Brain microvascular endothelial cell (primary cell): ENCODE results near the gene LRRC47.
A peak's percentile ranks its signal among the peaks of the same experiment; 100 is the strongest.

ENCODE experiments used
- DNase-seq: peaks from one replicate; pipeline ENCODE4 v3.0.0-alpha.2; 2020
- H3K27ac ChIP-seq: fragments of 250-450 bp; sonication (Bioruptor Pico); 2 replicates; pipeline ENCODE4 v1.5.1; 2020; ENCODE audit warnings: mild to moderate bottlenecking, moderate library complexity
- H3K27me3 ChIP-seq: fragments of 250-450 bp; sonication (Bioruptor Pico); replicated peaks from 2 replicates; pipeline ENCODE4 v1.5.1; 2020; ENCODE audit warnings: mild to moderate bottlenecking
- H3K36me3 ChIP-seq: fragments of 250-450 bp; sonication (Bioruptor Pico); replicated peaks from 2 replicates; pipeline ENCODE4 v1.5.1; 2020; ENCODE audit warnings: mild to moderate bottlenecking
- H3K4me3 ChIP-seq: 2 replicates; pipeline ENCODE4 v1.5.1; 2011; ENCODE audit warnings: low read depth, mild to moderate bottlenecking, control low read depth, low read length, moderate library complexity
- in situ Hi-C: cut with HindIII; loops from 2 replicates; pipeline ENCODE4 v1.10.0; 2017; ENCODE audit warnings: low sequenced_read_pairs, low pct_ligation_motif_present
- TF ChIP-seq, protein P1 (sequence below): IDR thresholded peaks from 2 replicates; pipeline ENCODE4 v1.5.1; 2011; ENCODE audit warnings: low read depth, mild to moderate bottlenecking, moderate library complexity, low read length, control low read depth, inconsistent platforms; ENCODE audit errors: missing control alignments

Gene LRRC47

DNA sequence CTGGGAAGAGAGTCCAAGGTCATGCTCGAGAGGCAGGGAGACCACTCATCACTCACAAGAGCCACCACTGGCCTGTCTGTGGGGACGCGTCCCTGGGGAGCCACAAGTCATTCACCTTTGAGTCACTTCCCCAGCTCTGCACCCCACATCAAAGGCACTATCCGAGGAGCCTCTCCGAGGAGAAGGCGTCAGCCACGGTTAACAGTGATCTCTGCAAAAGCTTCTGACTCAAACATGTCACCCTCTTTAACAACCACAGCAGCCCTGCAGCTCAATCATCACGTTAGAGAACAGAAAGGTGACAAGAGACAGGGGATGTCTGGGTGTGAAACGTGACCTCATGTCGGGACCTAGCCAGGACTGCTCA is 9.0 kb downstream of the LRRC47 start:
- Histone ChIP-seq H3K27ac (no peak overlapping the region), H3K36me3 (peaks cover 43% of the 10 kb centered on the region), H3K27me3 (no peaks in the 10 kb centered on the region), H3K4me3 (no peak overlapping the region)
- in situ Hi-C loops, result no loop called here
- TF ChIP-seq, protein P1, sequence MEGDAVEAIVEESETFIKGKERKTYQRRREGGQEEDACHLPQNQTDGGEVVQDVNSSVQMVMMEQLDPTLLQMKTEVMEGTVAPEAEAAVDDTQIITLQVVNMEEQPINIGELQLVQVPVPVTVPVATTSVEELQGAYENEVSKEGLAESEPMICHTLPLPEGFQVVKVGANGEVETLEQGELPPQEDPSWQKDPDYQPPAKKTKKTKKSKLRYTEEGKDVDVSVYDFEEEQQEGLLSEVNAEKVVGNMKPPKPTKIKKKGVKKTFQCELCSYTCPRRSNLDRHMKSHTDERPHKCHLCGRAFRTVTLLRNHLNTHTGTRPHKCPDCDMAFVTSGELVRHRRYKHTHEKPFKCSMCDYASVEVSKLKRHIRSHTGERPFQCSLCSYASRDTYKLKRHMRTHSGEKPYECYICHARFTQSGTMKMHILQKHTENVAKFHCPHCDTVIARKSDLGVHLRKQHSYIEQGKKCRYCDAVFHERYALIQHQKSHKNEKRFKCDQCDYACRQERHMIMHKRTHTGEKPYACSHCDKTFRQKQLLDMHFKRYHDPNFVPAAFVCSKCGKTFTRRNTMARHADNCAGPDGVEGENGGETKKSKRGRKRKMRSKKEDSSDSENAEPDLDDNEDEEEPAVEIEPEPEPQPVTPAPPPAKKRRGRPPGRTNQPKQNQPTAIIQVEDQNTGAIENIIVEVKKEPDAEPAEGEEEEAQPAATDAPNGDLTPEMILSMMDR, result no peak
- DNase-seq, result no peak

DNA sequence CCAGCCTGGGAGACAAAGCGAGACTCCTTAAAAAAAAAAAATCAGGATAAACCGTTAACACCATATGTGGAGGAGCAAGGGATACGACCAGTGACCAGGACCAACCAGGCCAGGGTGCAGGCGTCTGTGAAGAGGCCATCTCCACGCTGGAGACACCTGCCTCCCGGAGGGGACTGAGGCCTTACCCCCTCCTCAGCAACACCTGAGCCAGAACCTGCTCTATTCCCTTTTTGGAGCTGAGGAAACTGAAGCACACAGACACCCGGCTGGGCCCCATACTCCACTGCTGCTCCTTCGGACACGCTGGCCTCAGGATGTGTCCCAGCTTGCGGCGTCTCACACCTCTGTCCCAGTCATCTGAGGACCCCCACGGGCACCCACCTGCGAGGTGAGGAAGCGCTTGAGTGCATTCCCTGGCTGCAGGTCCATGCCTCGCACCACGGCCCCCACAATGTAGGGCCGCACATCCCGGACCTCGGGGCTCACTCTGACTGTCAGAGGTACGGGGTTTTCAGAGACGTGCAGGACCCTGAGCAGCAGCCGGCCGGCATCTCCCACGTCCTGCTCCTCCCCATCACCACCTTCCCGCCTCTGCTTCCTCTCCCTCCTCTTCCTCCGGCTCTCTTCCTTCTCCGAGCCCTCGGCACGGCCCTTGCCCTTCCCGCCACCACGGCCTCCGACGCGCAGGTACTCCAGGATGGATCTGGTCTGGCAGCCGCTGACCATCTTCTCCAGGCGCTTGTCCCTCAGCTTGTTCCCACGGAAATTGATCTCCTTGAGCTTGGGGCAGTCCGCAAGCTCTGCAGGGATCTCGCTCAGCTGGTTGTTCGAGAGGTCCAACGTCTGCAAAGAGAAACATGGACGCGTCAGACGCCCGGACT is 9.6 kb downstream of the LRRC47 start:
- DNase-seq, result no peak
- in situ Hi-C loops, result no loop called here
- H3K27me3 ChIP-seq, result no peaks in the 10 kb centered on the region
- TF ChIP-seq, protein P1, result no peak
- H3K4me3 ChIP-seq, result no peak overlapping the region
- no peak overlapping the region for H3K27ac ChIP-seq
- H3K36me3 ChIP-seq, result peaks cover 44% of the 10 kb centered on the region

DNA sequence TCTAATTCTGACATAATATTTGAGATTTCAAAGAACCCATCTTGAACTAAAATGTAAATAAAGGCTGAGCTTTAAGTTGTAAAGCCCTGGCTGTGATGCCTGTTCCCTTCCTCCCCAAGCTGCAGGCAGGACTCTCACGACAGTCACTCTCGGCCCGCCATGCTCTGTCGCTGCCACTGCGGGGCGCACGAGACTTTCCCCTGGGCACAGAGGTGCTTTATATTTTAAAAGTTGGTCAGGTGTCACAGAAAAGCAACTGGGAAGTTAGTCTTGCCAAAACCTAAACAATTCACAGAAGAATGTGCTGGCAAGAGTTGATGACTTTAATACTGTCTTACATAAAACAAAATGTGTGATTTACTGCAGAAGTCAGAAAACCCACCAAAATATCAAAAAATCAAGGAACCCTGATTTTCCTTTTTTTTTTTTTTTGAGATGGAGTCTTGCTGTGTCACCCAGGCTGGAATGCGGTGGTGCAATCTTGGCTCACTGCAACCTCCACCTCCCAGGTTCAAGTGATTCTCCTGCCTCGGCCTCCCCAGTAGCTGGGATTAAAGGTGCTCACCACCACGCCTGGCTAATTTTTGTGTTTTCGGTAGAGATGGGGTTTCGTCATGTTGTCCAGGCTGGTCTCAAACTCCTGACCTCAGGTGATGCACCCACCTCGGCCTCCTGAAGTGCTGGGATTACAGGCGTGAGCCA is 10.7 kb downstream of the LRRC47 start:
- in situ Hi-C loops, result no loop called here
- H3K4me3 ChIP-seq, result no peak overlapping the region
- no peak for DNase-seq
- TF ChIP-seq, protein P1, result peak; percentile 53
- H3K36me3 ChIP-seq, result peaks cover 54% of the 10 kb centered on the region
- H3K27me3 ChIP-seq, result no peaks in the 10 kb centered on the region
- H3K27ac ChIP-seq, result no peak overlapping the region

DNA sequence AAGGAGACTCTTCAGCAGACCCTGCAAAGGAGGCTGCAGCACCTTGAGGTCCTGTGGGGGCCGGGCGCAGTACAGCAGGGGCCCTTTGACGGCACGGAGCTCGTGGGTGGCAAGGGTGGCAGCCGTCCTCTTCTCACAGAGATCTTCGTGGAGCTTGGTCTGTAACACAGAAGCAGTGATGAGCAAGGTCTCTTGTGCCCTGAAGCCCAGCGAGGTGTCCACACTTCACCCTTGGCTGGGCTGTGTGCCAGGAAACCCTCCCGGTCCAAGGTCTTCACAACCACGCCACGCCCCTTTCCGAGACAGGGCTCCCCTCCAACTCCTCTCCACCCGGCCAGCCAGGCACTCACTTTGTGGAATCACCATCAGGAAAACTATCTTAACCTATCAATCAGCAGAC is 11.3 kb downstream of the LRRC47 start:
- H3K4me3 ChIP-seq, result no peak overlapping the region
- H3K36me3 ChIP-seq, result peaks cover 55% of the 10 kb centered on the region
- in situ Hi-C loops, result no loop called here
- no peak overlapping the region for H3K27ac ChIP-seq
- DNase-seq, result no peak
- H3K27me3 ChIP-seq, result no peaks in the 10 kb centered on the region
- TF ChIP-seq, protein P1, result no peak

DNA sequence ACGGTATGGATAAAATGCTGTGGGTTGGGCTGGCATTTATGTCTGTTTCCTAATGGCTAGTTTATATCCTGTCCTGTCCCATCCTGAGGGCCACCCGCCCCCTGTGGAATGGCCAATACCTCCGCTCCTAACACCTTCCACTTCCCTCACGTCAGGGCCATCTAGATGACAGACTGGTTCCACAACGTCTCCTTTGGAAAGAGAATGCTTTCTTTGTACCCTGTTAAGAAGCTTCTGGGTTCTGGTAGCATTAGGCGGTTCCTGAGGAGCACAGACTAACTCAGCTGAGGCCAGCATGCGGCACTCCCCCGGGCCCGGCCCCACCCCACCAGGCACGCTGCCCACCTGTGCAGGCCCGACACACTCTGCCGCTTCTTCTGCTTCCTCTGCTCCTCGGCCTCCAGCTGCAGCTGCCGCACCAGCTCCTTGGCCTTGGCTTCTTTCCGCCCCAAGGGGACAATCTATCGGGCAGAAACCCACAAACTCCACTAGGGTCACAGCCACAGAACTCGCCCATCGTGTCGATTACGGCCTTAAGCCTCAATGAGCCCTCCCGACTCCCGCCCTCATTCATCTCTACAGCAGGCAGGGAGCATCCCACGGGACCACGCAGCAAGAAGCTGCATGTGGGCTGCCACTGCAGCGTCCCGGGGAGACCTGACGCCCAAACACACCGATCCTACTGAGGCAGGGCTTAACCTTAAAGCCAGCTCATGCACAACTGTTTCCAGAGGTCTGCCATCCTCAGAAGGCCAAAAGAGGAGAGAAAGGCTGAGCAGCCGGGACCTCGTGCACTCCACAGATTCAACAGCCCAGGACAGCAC is 12.4 kb downstream of the LRRC47 start:
- Histone ChIP-seq H3K27me3 (no peaks in the 10 kb centered on the region), H3K36me3 (peaks cover 64% of the 10 kb centered on the region), H3K4me3 (no peak overlapping the region), H3K27ac (no peak overlapping the region)
- in situ Hi-C loops, result no loop called here
- TF ChIP-seq, protein P1, result no peak
- DNase-seq, result no peak
